ENCODE data around the gene TTC6.

Gene TTC6

DNA sequence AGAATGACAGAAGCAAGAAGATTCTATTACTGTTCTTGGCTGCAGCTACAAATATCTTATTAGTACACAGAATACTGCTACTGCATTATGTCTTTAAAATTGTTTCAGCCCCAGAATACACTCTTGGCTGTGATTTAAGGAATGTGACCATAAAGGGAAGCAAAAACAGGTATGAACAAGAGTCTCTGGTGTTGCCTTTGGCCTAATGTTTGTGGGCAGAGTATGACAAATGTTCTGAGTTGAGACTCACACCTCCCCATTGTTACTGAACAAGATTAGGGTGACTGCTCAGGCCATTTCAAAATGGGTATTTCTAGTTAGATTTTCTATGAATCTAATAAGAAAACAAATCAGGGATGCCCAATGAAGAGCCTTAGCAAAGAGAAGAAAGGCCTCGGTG is 28.5 kb downstream of the TTC6 start:
- DNase-seq (ENCODE audit: low spot score) = no peak

DNA sequence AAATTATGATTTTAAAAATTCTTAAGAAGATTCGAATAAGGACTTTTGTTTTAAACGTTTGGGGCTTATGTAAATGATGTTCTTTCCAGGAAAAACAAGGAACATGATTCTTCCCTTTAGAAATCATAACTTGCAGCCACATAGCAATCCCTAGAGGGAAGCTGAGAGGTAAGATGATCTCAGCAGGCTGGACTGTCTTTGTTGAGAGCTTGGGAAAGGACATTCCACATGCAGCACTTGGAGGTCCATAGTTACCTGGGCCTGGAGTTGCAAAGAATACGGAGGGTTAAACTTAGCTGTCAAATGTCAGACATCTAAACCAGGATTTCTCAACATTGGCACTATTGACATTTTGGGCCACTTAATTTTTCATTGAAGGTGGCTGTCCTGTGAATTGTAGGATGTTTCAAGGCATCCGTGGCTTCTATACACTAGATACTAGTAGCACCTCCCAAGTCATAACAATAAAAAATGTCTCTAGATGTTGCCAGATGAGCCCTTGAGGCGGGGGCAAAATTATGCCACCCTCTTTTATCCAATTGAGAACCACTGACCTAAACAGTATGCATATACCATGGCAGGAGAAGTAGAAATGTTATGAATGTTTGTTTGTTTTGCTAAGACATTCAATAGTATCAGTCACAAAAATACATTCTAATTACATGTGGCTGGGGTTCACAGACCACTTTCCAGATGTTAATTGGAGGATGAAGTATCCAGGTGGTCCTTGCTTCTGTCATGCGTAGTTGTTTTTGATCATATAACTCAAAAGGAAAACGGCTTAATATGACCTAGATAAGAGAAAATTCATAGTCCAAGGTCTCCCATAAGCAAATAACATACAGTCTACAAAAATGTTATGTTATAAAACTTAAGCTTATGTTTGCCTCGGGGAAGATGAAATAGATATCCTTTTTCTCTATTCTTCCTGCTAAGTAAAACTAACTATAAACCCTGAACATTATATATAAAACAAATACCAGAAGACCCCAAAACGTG is 30.5 kb downstream of the TTC6 start:
- no peak for DNase-seq (ENCODE audit: low spot score)

DNA sequence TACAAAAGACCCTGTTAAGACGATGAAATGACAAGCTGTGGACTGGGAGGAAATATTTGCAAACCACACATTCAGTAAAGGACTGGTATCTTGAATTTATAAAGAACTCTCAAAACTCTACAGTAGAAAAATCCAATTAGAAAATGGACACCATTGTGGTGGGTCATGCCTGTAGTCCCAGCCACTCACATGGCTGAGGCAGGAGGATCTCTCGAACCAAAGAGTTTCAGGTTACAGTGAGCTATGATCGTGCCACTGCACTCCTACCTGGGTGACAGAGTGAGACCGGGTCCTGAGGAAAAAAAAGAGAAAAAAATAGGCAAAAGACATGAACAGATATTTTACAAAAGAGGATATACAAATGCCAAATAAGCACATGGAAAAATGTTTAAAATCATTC is 41.9 kb downstream of the TTC6 start:
- DNase-seq (ENCODE audit: low spot score) = no peak

DNA sequence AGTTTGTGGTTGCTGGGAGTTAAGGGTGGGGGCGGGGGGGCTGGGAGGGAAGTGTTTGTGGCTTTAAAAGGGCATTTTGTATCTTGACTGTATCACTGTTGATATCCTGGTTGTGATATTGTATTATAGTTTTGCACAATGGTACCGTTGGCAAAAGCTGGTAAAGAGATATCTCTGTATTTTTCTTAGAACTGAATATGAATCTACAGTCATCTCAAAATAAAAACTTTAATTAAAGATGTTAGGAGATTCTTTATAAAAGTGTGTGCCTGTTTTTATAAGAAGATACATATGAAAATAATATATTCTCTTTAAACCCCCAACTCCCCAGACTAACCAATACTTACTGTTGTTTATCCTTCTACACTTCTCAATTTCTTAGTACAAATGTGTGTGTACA is 43.2 kb downstream of the TTC6 start:
- DNase-seq (ENCODE audit: low spot score) = no peak

DNA sequence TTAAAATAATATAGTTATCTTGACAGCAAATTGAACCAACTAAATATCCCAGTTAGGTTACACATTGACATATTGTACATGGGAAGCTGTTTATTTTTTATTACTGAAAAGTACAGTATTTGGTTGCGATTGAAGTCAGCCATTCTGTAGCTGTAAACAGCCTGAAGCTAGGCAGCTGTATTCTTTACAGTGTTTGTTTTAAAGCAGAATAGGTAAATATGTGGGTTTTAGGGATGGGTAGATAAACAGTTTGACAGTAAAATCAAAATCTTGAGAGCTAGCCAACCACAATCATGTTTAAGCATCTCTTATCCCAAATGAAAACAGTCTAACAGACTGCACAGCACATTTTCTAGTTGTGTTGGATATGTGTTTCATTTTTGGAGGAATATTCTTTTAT is 45.7 kb downstream of the TTC6 start:
- no peak for DNase-seq (ENCODE audit: low spot score)

DNA sequence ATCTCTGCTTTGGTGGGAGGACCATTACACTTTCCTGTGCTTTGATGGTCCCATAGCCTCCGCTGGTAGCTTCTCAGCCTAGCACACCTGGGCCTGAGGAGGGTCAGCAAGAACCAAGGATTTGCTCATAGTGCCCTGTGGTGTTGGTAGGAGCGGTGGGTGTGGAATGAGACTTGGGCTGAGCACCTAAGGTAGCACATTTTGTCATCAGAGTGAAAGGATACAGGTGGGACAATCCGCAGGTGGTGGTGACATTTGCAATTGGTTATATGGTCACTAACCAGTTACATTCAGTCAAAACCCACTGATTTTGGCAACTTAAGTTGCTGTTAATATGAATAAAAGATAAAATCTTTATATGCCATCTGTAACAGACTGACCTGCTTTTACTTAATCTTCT is 46.7 kb downstream of the TTC6 start:
- DNase-seq (ENCODE audit: low spot score) = no peak

DNA sequence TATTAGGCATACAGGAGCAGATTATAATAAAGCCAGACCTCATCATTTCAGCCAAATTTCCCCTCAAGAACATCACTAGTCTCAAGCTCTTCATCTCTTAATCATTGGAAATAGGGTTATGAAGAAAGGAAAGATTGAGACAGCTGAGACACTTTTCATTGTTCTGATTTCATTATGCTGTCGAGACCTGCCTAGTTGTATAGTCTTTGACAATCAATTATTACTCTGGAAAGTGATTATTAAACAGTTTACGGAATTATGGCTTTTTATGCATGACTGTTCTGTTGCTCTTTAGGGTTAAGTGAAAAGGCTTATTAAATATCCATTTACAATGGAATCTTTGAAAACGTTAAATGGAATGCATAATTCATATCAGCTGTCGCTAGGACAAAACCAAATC is 48.3 kb downstream of the TTC6 start:
- DNase-seq (ENCODE audit: low spot score) = no peak
